ENCODE measurements around the gene TACR2. TPM values are rescaled to one million over a fixed set of nuclear protein-coding genes. Genes with fewer than 3 reads are reported as not detected.

TACR2 gene
- polyA plus RNA-seq, 3 donors: 0.19 to 0.23 (median 0.20) TPM

- Histone ChIP-seq H2AFZ (ENCODE audit: insufficient read depth, low read depth, low read length, poor library complexity, severe bottlenecking) (no peak overlapping the region), H3K79me2 (ENCODE audit: insufficient read depth, low read length) (no peaks in the 10 kb centered on the region), H4K20me1 (ENCODE audit: insufficient read depth, low read length) (no peaks in the 10 kb centered on the region), H3K36me3 (replicated peaks in 1 of 2; ENCODE audit: control insufficient read depth in 1 of 2, insufficient read depth in 2 of 2, low read length in 2 of 2) (no peaks in the 10 kb centered on the region), H3K9ac (ENCODE audit: insufficient read depth, low read length, poor library complexity, severe bottlenecking) (no peak overlapping the region), H3K4me2 (replicated peaks; ENCODE audit: extremely low read depth, low read length, poor library complexity, severe bottlenecking) (no peak overlapping the region), H3K9me3 (replicated peaks in 1 of 2; ENCODE audit: control insufficient read depth in 1 of 2, insufficient read depth in 1 of 2, low read length in 2 of 2) (no peaks in the 10 kb centered on the region), H3K27ac (ENCODE audit: low read depth in 1 of 2, low read length in 2 of 2) (no peak overlapping the region), H3K4me3 (replicated peaks in 1 of 3; ENCODE audit: low read depth in 2 of 3, low read length in 3 of 3) (no peak overlapping the region), H3K4me1 (ENCODE audit: control insufficient read depth in 1 of 2, insufficient read depth in 2 of 2, low read length in 2 of 2) (no peaks in the 10 kb centered on the region), H3K27me3 (ENCODE audit: control insufficient read depth in 2 of 2, insufficient read depth in 2 of 2, low read length in 2 of 2) (no peaks in the 10 kb centered on the region)
- WGBS (ENCODE audit: insufficient coverage): 96% methylated on average over 3 of the region's 5 CpGs
- Mint-ChIP-seq H3K36me3 (no peaks in the 10 kb centered on the region), H3K4me1 (peaks cover 13% of the 10 kb centered on the region), H3K27me3 (ENCODE audit: low read depth in 3 of 3) (peaks cover 0 to 3% (median 2%) of the 10 kb centered on the region in 3 donors), H3K9me3 (no peaks in the 10 kb centered on the region), H3K4me3 (no peak overlapping the region), H3K27ac (peak overlapping the region in 1 of 7 donors; percentile 45)
- TF ChIP-seq CTCF (IDR thresholded peaks at IDR 0.05): no peak
- intact Hi-C loops (cut with micrococcal nuclease): no loop called here
- DNase-seq: no peak
Observed at GRCh38 chr10:69461243-69462025, 44.7 kb upstream of the TACR2 start.

GRCh38 chr10:69460576-69461242 lies 44.0 kb upstream of the TACR2 start:
- no peaks in the 10 kb centered on the region for H3K27me3 ChIP-seq (ENCODE audit: control insufficient read depth in 2 of 2, insufficient read depth in 2 of 2, low read length in 2 of 2)
- intact Hi-C loops (cut with micrococcal nuclease): no loop called here
- Mint-ChIP-seq H3K36me3 (no peaks in the 10 kb centered on the region), H3K4me3 (no peak overlapping the region), H3K27me3 (ENCODE audit: low read depth in 3 of 3) (peaks cover 0 to 3% (median 0%) of the 10 kb centered on the region in 3 donors), H3K27ac (peak overlapping the region in 1 of 7 donors; percentile 1), H3K4me1 (peaks cover 13% of the 10 kb centered on the region), H3K9me3 (no peaks in the 10 kb centered on the region)
- no peak overlapping the region for H3K27ac ChIP-seq (ENCODE audit: low read depth in 1 of 2, low read length in 2 of 2)
- no peak overlapping the region for H2AFZ ChIP-seq (ENCODE audit: insufficient read depth, low read depth, low read length, poor library complexity, severe bottlenecking)
- H3K9ac ChIP-seq (ENCODE audit: insufficient read depth, low read length, poor library complexity, severe bottlenecking): no peak overlapping the region
- H4K20me1 ChIP-seq (ENCODE audit: insufficient read depth, low read length): no peaks in the 10 kb centered on the region
- no peaks in the 10 kb centered on the region for H3K4me1 ChIP-seq (ENCODE audit: control insufficient read depth in 1 of 2, insufficient read depth in 2 of 2, low read length in 2 of 2)
- H3K4me2 ChIP-seq (replicated peaks; ENCODE audit: extremely low read depth, low read length, poor library complexity, severe bottlenecking): no peak overlapping the region
- no peaks in the 10 kb centered on the region for H3K36me3 ChIP-seq (replicated peaks in 1 of 2; ENCODE audit: control insufficient read depth in 1 of 2, insufficient read depth in 2 of 2, low read length in 2 of 2)
- H3K4me3 ChIP-seq (replicated peaks in 1 of 3; ENCODE audit: low read depth in 2 of 3, low read length in 3 of 3): no peak overlapping the region
- H3K79me2 ChIP-seq (ENCODE audit: insufficient read depth, low read length): no peaks in the 10 kb centered on the region
- DNase-seq: no peak
- H3K9me3 ChIP-seq (replicated peaks in 1 of 2; ENCODE audit: control insufficient read depth in 1 of 2, insufficient read depth in 1 of 2, low read length in 2 of 2): no peaks in the 10 kb centered on the region
- TF ChIP-seq CTCF (IDR thresholded peaks at IDR 0.05): no peak
- WGBS (ENCODE audit: insufficient coverage): 88% methylated on average over 7 of the region's 9 CpGs
